ENCODE data around the gene NPAS3.

- TF ChIP-seq, protein P1, sequence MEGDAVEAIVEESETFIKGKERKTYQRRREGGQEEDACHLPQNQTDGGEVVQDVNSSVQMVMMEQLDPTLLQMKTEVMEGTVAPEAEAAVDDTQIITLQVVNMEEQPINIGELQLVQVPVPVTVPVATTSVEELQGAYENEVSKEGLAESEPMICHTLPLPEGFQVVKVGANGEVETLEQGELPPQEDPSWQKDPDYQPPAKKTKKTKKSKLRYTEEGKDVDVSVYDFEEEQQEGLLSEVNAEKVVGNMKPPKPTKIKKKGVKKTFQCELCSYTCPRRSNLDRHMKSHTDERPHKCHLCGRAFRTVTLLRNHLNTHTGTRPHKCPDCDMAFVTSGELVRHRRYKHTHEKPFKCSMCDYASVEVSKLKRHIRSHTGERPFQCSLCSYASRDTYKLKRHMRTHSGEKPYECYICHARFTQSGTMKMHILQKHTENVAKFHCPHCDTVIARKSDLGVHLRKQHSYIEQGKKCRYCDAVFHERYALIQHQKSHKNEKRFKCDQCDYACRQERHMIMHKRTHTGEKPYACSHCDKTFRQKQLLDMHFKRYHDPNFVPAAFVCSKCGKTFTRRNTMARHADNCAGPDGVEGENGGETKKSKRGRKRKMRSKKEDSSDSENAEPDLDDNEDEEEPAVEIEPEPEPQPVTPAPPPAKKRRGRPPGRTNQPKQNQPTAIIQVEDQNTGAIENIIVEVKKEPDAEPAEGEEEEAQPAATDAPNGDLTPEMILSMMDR (IDR thresholded peaks at IDR 0.05), result no peak
- TF ChIP-seq POLR2A (IDR thresholded peaks at IDR 0.05), result no peak
These were observed 692.3 kb downstream of the NPAS3 start for GRCh38 chr14:33631021-33631420.
